ENCODE results near the gene DNAH14. TPM values are rescaled to one million over a fixed set of nuclear protein-coding genes. Genes with fewer than 3 reads are reported as not detected.
A peak's percentile ranks its signal among the peaks of the same experiment; 100 is the strongest.

The DNAH14 gene
- total and polyA plus RNA-seq, 2 of the 13 experiments (the other 11 are each of a cell fraction or from before 2014, with no cell fraction given) = 4.5 to 27.5 TPM

GRCh38 chr1:225441314-225442122 is 512.0 kb downstream of the DNAH14 start (continued):
- TF ChIP-seq ZNF770 (CRISPR knock-in tag; IDR thresholded peaks at IDR 0.05) (no peak), CHD2 (IDR thresholded peaks at IDR 0.05; ENCODE audit: low read depth, low read length) (no peak), FOXA3 (CRISPR knock-in tag; IDR thresholded peaks at IDR 0.05) (peak; percentile 48), ZFP36L1 (CRISPR knock-in tag; IDR thresholded peaks at IDR 0.05) (no peak), KLF16 (CRISPR knock-in tag; IDR thresholded peaks at IDR 0.05) (no peak; a peak in 1 of 4 replicates), HNF1B (CRISPR knock-in tag; IDR thresholded peaks at IDR 0.05) (peak; percentile 84; the same call in 1 of the 2 replicates), HMG20A (CRISPR knock-in tag; IDR thresholded peaks at IDR 0.05; ENCODE audit: borderline replicate concordance) (no peak), ZBTB25 (CRISPR knock-in tag; IDR thresholded peaks at IDR 0.05) (no peak), ZNF34 (CRISPR knock-in tag; IDR thresholded peaks at IDR 0.05; ENCODE audit: borderline replicate concordance) (0 out of 2 replicates have a peak, but pooled peaks have one; percentile 44), ZC3H13 (CRISPR knock-in tag; IDR thresholded peaks at IDR 0.05) (no peak), BRD4 (CRISPR knock-in tag; IDR thresholded peaks at IDR 0.05) (no peak), ZNF343 (CRISPR knock-in tag; IDR thresholded peaks at IDR 0.05) (no peak), SP5 (CRISPR knock-in tag; IDR thresholded peaks at IDR 0.05; ENCODE audit: borderline replicate concordance, low read depth) (0 out of 2 replicates have a peak, but pooled peaks have one; percentile 12), ZNF777 (CRISPR knock-in tag; IDR thresholded peaks at IDR 0.05) (no peak), HNF4A (CRISPR knock-in tag; IDR thresholded peaks at IDR 0.05) (peak; percentile 53), AHR (CRISPR knock-in tag; IDR thresholded peaks at IDR 0.05) (no peak)
- TF ChIP-seq, protein P1, sequence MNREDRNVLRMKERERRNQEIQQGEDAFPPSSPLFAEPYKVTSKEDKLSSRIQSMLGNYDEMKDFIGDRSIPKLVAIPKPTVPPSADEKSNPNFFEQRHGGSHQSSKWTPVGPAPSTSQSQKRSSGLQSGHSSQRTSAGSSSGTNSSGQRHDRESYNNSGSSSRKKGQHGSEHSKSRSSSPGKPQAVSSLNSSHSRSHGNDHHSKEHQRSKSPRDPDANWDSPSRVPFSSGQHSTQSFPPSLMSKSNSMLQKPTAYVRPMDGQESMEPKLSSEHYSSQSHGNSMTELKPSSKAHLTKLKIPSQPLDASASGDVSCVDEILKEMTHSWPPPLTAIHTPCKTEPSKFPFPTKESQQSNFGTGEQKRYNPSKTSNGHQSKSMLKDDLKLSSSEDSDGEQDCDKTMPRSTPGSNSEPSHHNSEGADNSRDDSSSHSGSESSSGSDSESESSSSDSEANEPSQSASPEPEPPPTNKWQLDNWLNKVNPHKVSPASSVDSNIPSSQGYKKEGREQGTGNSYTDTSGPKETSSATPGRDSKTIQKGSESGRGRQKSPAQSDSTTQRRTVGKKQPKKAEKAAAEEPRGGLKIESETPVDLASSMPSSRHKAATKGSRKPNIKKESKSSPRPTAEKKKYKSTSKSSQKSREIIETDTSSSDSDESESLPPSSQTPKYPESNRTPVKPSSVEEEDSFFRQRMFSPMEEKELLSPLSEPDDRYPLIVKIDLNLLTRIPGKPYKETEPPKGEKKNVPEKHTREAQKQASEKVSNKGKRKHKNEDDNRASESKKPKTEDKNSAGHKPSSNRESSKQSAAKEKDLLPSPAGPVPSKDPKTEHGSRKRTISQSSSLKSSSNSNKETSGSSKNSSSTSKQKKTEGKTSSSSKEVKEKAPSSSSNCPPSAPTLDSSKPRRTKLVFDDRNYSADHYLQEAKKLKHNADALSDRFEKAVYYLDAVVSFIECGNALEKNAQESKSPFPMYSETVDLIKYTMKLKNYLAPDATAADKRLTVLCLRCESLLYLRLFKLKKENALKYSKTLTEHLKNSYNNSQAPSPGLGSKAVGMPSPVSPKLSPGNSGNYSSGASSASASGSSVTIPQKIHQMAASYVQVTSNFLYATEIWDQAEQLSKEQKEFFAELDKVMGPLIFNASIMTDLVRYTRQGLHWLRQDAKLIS (CRISPR knock-in tag; IDR thresholded peaks at IDR 0.05) = no peak
